WERI-Rb-1 (cell line): ENCODE measurements around the gene FAM227B.
"Not testable (repeated sequence)": the region's sequence is repeated elsewhere in the genome, so short reads cannot be mapped to it uniquely, and the experiment has no call there.

Experiments used
- DNase-seq: peaks from one replicate; pipeline ENCODE4 v3.0.0-alpha.2; 2020
- H3K27ac ChIP-seq: fragments of 250-450 bp; sonication (Bioruptor Pico); 2 replicates; pipeline ENCODE4 v1.5.1; 2020; ENCODE audit warnings: mild to moderate bottlenecking, moderate library complexity
- H3K27me3 ChIP-seq: fragments of 250-450 bp; sonication (Bioruptor Pico); 2 replicates; pipeline ENCODE4 v1.5.1; 2021; ENCODE audit warnings: mild to moderate bottlenecking, low read depth, moderate library complexity; ENCODE audit not compliant: insufficient read depth, severe bottlenecking
- H3K36me3 ChIP-seq: fragments of 250-450 bp; sonication (Bioruptor Pico); 2 replicates; pipeline ENCODE4 v1.5.1; 2020; ENCODE audit warnings: mild to moderate bottlenecking, moderate library complexity
- H3K4me3 ChIP-seq: 2 replicates; pipeline ENCODE4 v1.5.1; 2011; ENCODE audit warnings: low read depth, mild to moderate bottlenecking, control low read depth, low read length
- H3K9me3 ChIP-seq: fragments of 250-450 bp; sonication (Bioruptor Pico); 2 replicates; pipeline ENCODE4 v1.5.1; 2021; ENCODE audit warnings: mild to moderate bottlenecking, moderate library complexity; ENCODE audit not compliant: severe bottlenecking
- CTCF ChIP-seq: IDR thresholded peaks from 2 replicates; pipeline ENCODE4 v1.5.1; 2011; ENCODE audit warnings: low read depth, mild to moderate bottlenecking, control low read depth, inconsistent platforms, low read length

Gene FAM227B

GRCh38 chr15:49538520-49538919, 82.1 kb downstream of the FAM227B start:
- H3K27ac ChIP-seq = no peak overlapping the region
- H3K4me3 ChIP-seq = no peak overlapping the region
- TF ChIP-seq CTCF = no peak
- no peaks in the 10 kb centered on the region for H3K9me3 ChIP-seq
- DNase-seq = no peak
- H3K36me3 ChIP-seq = no peaks in the 10 kb centered on the region
- H3K27me3 ChIP-seq = no peaks in the 10 kb centered on the region

GRCh38 chr15:49530092-49530491, 90.5 kb downstream of the FAM227B start:
- no peak for DNase-seq
- Histone ChIP-seq H3K27me3 (no peaks in the 10 kb centered on the region), H3K27ac (no peak overlapping the region), H3K4me3 (no peak overlapping the region), H3K36me3 (no peaks in the 10 kb centered on the region), H3K9me3 (peaks cover 3% of the 10 kb centered on the region)
- TF ChIP-seq CTCF = no peak

GRCh38 chr15:49528289-49528688, 92.3 kb downstream of the FAM227B start:
- H3K27ac ChIP-seq = no peak overlapping the region
- no peak for TF ChIP-seq CTCF
- H3K27me3 ChIP-seq = no peaks in the 10 kb centered on the region
- H3K36me3 ChIP-seq = no peaks in the 10 kb centered on the region
- no peak overlapping the region for H3K4me3 ChIP-seq
- no peak for DNase-seq
- peaks cover 2% of the 10 kb centered on the region for H3K9me3 ChIP-seq

- H3K27ac ChIP-seq = no peak overlapping the region
- TF ChIP-seq CTCF = peak; percentile 51
- no peaks in the 10 kb centered on the region for H3K9me3 ChIP-seq
- H3K4me3 ChIP-seq = no peak overlapping the region
- peak; percentile 12 for DNase-seq
- no peaks in the 10 kb centered on the region for H3K36me3 ChIP-seq
- H3K27me3 ChIP-seq = no peaks in the 10 kb centered on the region
These were observed 98.8 kb downstream of the FAM227B start for GRCh38 chr15:49521802-49522201.

- not testable (repeated sequence) for H3K27ac ChIP-seq, DNase-seq
These were observed 107.9 kb downstream of the FAM227B start for GRCh38 chr15:49512739-49513138.

GRCh38 chr15:49507261-49507660, 113.4 kb downstream of the FAM227B start:
- H3K4me3 ChIP-seq = no peak overlapping the region
- no peak for DNase-seq
- H3K36me3 ChIP-seq = no peaks in the 10 kb centered on the region
- no peaks in the 10 kb centered on the region for H3K9me3 ChIP-seq
- H3K27ac ChIP-seq = no peak overlapping the region
- no peaks in the 10 kb centered on the region for H3K27me3 ChIP-seq
- TF ChIP-seq CTCF = no peak

More at GRCh38 chr15:49512739-49513138, 107.9 kb downstream of the FAM227B start:
- H3K9me3 ChIP-seq, H3K36me3 ChIP-seq, H3K27me3 ChIP-seq, H3K4me3 ChIP-seq: not testable (repeated sequence)
